ENCODE measurements around the gene RBBP4. TPM values are rescaled to one million over a fixed set of nuclear protein-coding genes. Genes with fewer than 3 reads are reported as not detected.

Gene RBBP4
- total and polyA plus RNA-seq, 2 of the 8 experiments (the other 6 are each of a cell fraction or from before 2014, with no cell fraction given), result 147 to 397 TPM

DNA sequence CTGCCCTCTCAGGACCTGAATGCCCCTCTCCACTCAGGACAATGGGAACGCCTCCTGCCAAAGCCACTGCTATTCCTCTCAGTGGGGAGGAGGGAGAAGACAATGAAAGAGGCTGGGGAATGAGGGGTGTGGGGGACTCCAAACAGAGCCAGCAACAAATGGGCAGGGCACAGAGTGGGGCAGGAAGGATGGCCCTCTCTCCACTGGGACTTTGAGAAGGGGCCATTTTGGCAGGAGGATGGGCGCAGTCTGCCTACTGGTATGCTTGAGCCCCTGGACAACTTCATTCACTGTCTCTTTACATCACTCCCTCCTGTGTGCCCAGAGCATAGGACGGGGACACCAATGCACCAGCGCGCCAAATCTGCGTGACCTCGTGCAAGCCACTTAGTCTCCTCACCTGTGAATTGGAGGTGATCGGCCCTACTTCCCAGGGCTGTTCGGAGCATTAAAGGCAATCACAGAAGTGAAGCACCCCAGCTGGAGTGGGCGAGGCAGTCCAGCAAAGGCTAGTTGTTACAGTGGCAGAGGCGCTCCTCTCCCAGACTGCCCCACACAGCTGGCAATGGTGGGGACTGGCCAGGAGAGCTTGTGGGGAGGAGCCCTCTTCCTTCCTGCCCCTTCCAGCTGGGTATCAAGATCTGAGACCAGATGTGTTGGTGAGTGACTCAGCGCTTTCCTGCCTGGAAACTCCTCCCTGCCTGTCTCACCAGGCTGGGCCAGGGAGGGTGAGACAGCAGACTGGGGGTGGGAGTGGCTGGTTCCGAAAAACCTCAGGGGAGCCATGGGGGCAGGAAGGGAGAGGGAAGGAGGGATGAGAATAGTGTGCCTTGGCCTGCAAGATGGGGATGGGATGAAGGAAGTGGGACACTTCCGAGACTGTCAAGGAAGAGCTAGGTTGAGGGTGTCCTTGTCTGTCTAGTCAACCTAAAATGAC is 73.9 kb downstream of the RBBP4 start:
- no peak overlapping the region for H3K14ac ChIP-seq (ENCODE audit: insufficient read length)
- POLR2A ChIA-PET (ENCODE audit: partially characterized antibody), result interaction anchor here (0.6 to 1.4 kb wide), 9 partner anchors 17 to 58 kb away, joined by 3 to 9 read pairs (median 3); no protein-coding TSS in a partner anchor
- peak overlapping the region; percentile 99 for H2BK20ac ChIP-seq (ENCODE audit: low read length)
- H3K9ac ChIP-seq (replicated peaks in 1 of 4; ENCODE audit: extremely low read depth in 1 of 4, low read depth in 3 of 4, low read length in 3 of 4), result no peak overlapping the region; a peak in 1 of 7 replicates
- no peaks in the 10 kb centered on the region; a peak in 1 of 8 replicates for H3K36me3 ChIP-seq (ENCODE audit: control insufficient read depth in 2 of 4, insufficient read depth in 4 of 4, low read length in 3 of 4)
- H3K18ac ChIP-seq (ENCODE audit: extremely low read depth, low read length), result peak overlapping the region; percentile 97
- peak in 1 of 2 experiments; percentile 56 for DNase-seq (ENCODE audit: low read depth in 1 of 2, low spot score in 2 of 2)
- H4K20me1 ChIP-seq (replicated peaks in 1 of 2; ENCODE audit: control insufficient read depth in 1 of 2, insufficient read depth in 2 of 2, low read length in 2 of 2), result no peaks in the 10 kb centered on the region
- H2AFZ ChIP-seq (ENCODE audit: low read length), result peak overlapping the region; percentile 83
- peaks cover 3 to 13% (median 13%) of the 10 kb centered on the region in 4 experiments for H3K4me1 ChIP-seq (replicated peaks in 1 of 4; ENCODE audit: control insufficient read depth in 3 of 4, insufficient read depth in 4 of 4, low read length in 3 of 4)
- peak overlapping the region; percentile 100 for H2BK15ac ChIP-seq (ENCODE audit: low read length)
- no peaks in the 10 kb centered on the region; a peak in 1 of 7 replicates for H3K27me3 ChIP-seq (replicated peaks in 1 of 4; ENCODE audit: control insufficient read depth in 3 of 4, extremely low read depth in 1 of 4, insufficient read depth in 3 of 4, low read length in 3 of 4)
- H2BK120ac ChIP-seq (replicated peaks; ENCODE audit: low read depth, low read length), result peak overlapping the region; percentile 66
- 82% methylated on average over 13 of the region's 14 CpGs; no CpG with 5 or more reads in 1 of the 2 experiments for WGBS, 2 experiments (ENCODE audit: extremely low coverage in 1 of 2, insufficient coverage in 1 of 2, insufficient read length in 1 of 2, insufficient replicate concordance in 2 of 2, low coverage in 1 of 2, low lambda C conversion rate in 2 of 2, missing lambda C conversion rate in 1 of 2)
- H3K23me2 ChIP-seq (ENCODE audit: low read depth, low read length), result no peaks in the 10 kb centered on the region
- no peak overlapping the region for H4K8ac ChIP-seq (ENCODE audit: extremely low read depth, insufficient read depth, low read length)
- H2BK12ac ChIP-seq (ENCODE audit: low read depth, low read length), result peak overlapping the region; percentile 99
- H3K4me3 ChIP-seq (ENCODE audit: extremely low read depth in 1 of 4, insufficient read depth in 2 of 4, low read depth in 3 of 4, low read length in 4 of 4), result no peak overlapping the region
- peak overlapping the region; percentile 92; the same call in 1 of the 2 replicates for H2BK5ac ChIP-seq (ENCODE audit: low read depth, low read length)
- no peak overlapping the region for H3K56ac ChIP-seq (replicated peaks; ENCODE audit: insufficient read length, low read depth, low read length)
- peak overlapping the region; percentile 98 for H4K91ac ChIP-seq (replicated peaks; ENCODE audit: insufficient read length, low read length)
- peak overlapping the region; percentile 13 for H4K5ac ChIP-seq (ENCODE audit: insufficient read length, low read depth, low read length)
- H3K4ac ChIP-seq (replicated peaks; ENCODE audit: insufficient read length, low read depth, low read length), result peak overlapping the region; percentile 69
- H3K4me2 ChIP-seq (ENCODE audit: insufficient read depth in 1 of 2, low read depth in 2 of 2, low read length in 2 of 2), result peak overlapping the region; percentile 24 to 28; a peak in 3 of 4 replicates
- H3K79me2 ChIP-seq (ENCODE audit: control insufficient read depth in 1 of 2, insufficient read depth in 2 of 2, low read length in 2 of 2), result no peaks in the 10 kb centered on the region
- no peak for FAIRE-seq
- no peaks in the 10 kb centered on the region for H3K9me3 ChIP-seq (ENCODE audit: insufficient read depth in 2 of 2, low read depth in 1 of 2, low read length in 1 of 2)
- H3K79me1 ChIP-seq (ENCODE audit: low read depth, low read length), result no peaks in the 10 kb centered on the region
- peak overlapping the region; percentile 46 for H2AK5ac ChIP-seq (ENCODE audit: low read depth, low read length)
- peak overlapping the region; percentile 49; the same call in 1 of the 2 replicates for H3K27ac ChIP-seq (ENCODE audit: low read depth, low read length)
- no peak overlapping the region for H3K23ac ChIP-seq (ENCODE audit: insufficient read length)
- CTCF ChIA-PET (ENCODE audit: partially characterized antibody), result interaction anchor here (0.8 to 4.9 kb wide), 9 partner anchors 8 to 477 kb away, joined by 3 to 23 read pairs (median 3); no protein-coding TSS in a partner anchor
- TF ChIP-seq TEAD4 (IDR thresholded peaks at IDR 0.05; ENCODE audit: low read depth, low read length) (no peak), TBP (IDR thresholded peaks at IDR 0.05; ENCODE audit: low read depth, low read length) (no peak), EP300 (IDR thresholded peaks at IDR 0.05; ENCODE audit: borderline replicate concordance in 1 of 2, low read depth in 2 of 2, low read length in 2 of 2) (no peak), JUN (IDR thresholded peaks at IDR 0.05; ENCODE audit: low read depth, low read length) (no peak), MAFK (IDR thresholded peaks at IDR 0.05; ENCODE audit: low read depth, low read length) (peak; percentile 93), RAD21 (IDR thresholded peaks at IDR 0.05 in 1 of 2, conservative IDR thresholded peaks at IDR 0.05 in 1 of 2; ENCODE audit: low read depth in 2 of 2, low read length in 2 of 2) (no peak), NRF1 (IDR thresholded peaks at IDR 0.05; ENCODE audit: low read depth, low read length) (no peak), ATF2 (IDR thresholded peaks at IDR 0.05; ENCODE audit: low read length) (no peak)
